ENCODE measurements around the gene LHB.

The LHB gene

GRCh38 chr19:49017041-49017665 lies at the start of gene LHB:
TSS of gene LHB (minus strand) at chr19:49017091. CDS start at chr19:49017081, 10 bp downstream.
- Histone ChIP-seq H3K4me2 (ENCODE audit: low read depth, low read length, poor library complexity, severe bottlenecking) (no peak within 1 kb of the TSS), H3K9ac (ENCODE audit: low read depth, low read length, poor library complexity, severe bottlenecking) (no peak within 1 kb of the TSS), H3K27me3 (ENCODE audit: insufficient read depth, low read length, poor library complexity, severe bottlenecking) (no peaks in the 10 kb centered on the region)

GRCh38 chr19:49065905-49066512 lies 49.1 kb upstream of the LHB start:
- Histone ChIP-seq H4K20me1 (ENCODE audit: insufficient read depth, low read length, poor library complexity, severe bottlenecking) (no peaks in the 10 kb centered on the region), H3K9ac (ENCODE audit: low read depth, low read length, poor library complexity, severe bottlenecking) (no peak overlapping the region), H3K27me3 (ENCODE audit: insufficient read depth, low read length, poor library complexity, severe bottlenecking) (no peaks in the 10 kb centered on the region), H3K36me3 (ENCODE audit: insufficient read depth, low read length) (no peaks in the 10 kb centered on the region), H3K4me3 (ENCODE audit: low read length, poor library complexity, severe bottlenecking) (no peak overlapping the region), H3K4me1 (ENCODE audit: insufficient read depth, low read length, poor library complexity, severe bottlenecking) (no peaks in the 10 kb centered on the region), H2AFZ (ENCODE audit: low read length) (no peak overlapping the region), H3F3A (ENCODE audit: low read depth) (no peaks in the 10 kb centered on the region), H3K9me2 (replicated peaks; ENCODE audit: low read depth, low read length) (no peaks in the 10 kb centered on the region), H3K9me3 (ENCODE audit: insufficient read depth, low read depth, low read length) (no peaks in the 10 kb centered on the region), H3K4me2 (ENCODE audit: low read depth, low read length, poor library complexity, severe bottlenecking) (no peak overlapping the region), H3K79me2 (ENCODE audit: insufficient read depth, low read length) (no peaks in the 10 kb centered on the region)
- TF ChIP-seq EZH2phosphoT487 (IDR thresholded peaks at IDR 0.05; ENCODE audit: borderline replicate concordance) (no peak), CTCF (conservative IDR thresholded peaks at IDR 0.05; ENCODE audit: low read length) (no peak)

More at GRCh38 chr19:49017041-49017665, at the start of gene LHB:
- Histone ChIP-seq H3K36me3 (ENCODE audit: insufficient read depth, low read length) (peaks cover 25% of the 10 kb centered on the region; the same call in 1 of the 2 replicates), H3K9me3 (ENCODE audit: insufficient read depth, low read depth, low read length) (no peaks in the 10 kb centered on the region), H3K4me3 (ENCODE audit: low read length, poor library complexity, severe bottlenecking) (no peak within 1 kb of the TSS), H3K79me2 (ENCODE audit: insufficient read depth, low read length) (no peaks in the 10 kb centered on the region), H3K4me1 (ENCODE audit: insufficient read depth, low read length, poor library complexity, severe bottlenecking) (peaks cover 7% of the 10 kb centered on the region), H3K9me2 (replicated peaks; ENCODE audit: low read depth, low read length) (no peaks in the 10 kb centered on the region), H3F3A (ENCODE audit: low read depth) (no peaks in the 10 kb centered on the region), H4K20me1 (ENCODE audit: insufficient read depth, low read length, poor library complexity, severe bottlenecking) (no peaks in the 10 kb centered on the region), H2AFZ (ENCODE audit: low read length) (no peak within 1 kb of the TSS)
- TF ChIP-seq EZH2phosphoT487 (IDR thresholded peaks at IDR 0.05; ENCODE audit: borderline replicate concordance) = no peak
- TF ChIP-seq CTCF (conservative IDR thresholded peaks at IDR 0.05; ENCODE audit: low read length) = no peak

GRCh38 chr19:49064768-49065611 lies 48.1 kb upstream of the LHB start, which contains the start of gene NTF4:
TSS of gene NTF4 (minus strand) at chr19:49064818. CDS start at chr19:49061997, 2,821 bp downstream.
- Histone ChIP-seq H3K9ac (ENCODE audit: low read depth, low read length, poor library complexity, severe bottlenecking) (no peak within 1 kb of the TSS), H4K20me1 (ENCODE audit: insufficient read depth, low read length, poor library complexity, severe bottlenecking) (no peaks in the 10 kb centered on the region), H3K27me3 (ENCODE audit: insufficient read depth, low read length, poor library complexity, severe bottlenecking) (no peaks in the 10 kb centered on the region), H3K4me1 (ENCODE audit: insufficient read depth, low read length, poor library complexity, severe bottlenecking) (no peaks in the 10 kb centered on the region), H3F3A (ENCODE audit: low read depth) (no peaks in the 10 kb centered on the region), H3K36me3 (ENCODE audit: insufficient read depth, low read length) (no peaks in the 10 kb centered on the region), H3K9me3 (ENCODE audit: insufficient read depth, low read depth, low read length) (no peaks in the 10 kb centered on the region), H3K4me2 (ENCODE audit: low read depth, low read length, poor library complexity, severe bottlenecking) (peak within 1 kb of the TSS; percentile 16), H2AFZ (ENCODE audit: low read length) (no peak within 1 kb of the TSS), H3K79me2 (ENCODE audit: insufficient read depth, low read length) (no peaks in the 10 kb centered on the region), H3K9me2 (replicated peaks; ENCODE audit: low read depth, low read length) (no peaks in the 10 kb centered on the region), H3K4me3 (ENCODE audit: low read length, poor library complexity, severe bottlenecking) (no peak within 1 kb of the TSS)
- TF ChIP-seq EZH2phosphoT487 (IDR thresholded peaks at IDR 0.05; ENCODE audit: borderline replicate concordance) = no peak
- TF ChIP-seq CTCF (conservative IDR thresholded peaks at IDR 0.05; ENCODE audit: low read length) = no peak
